ENCODE measurements around the gene OR6N1.

Gene OR6N1

DNA sequence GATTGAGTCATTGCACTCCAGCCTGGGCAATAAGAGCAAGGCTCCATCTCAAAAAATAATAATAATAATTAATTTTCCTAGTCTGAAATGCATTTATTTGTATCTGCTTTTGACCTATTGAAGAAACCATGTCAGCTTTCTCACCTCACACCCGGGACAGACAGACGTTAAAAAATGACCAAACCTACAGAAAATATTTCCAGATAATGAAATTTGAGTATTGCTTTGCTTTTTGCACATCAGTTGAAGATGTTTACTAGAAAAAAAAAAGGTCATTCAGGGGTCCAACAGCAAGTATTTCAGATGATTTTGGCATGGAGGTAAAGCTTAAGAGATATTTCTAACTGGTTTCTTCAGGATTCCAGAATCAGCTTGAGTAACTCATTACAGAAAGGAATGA lies 17.6 kb downstream of the OR6N1 start, which contains the start of gene OR6K6:
Gene OR6K6 (plus strand): TSS at position 301 of the 400 bp plus-strand sequence. CDS start 168 bp downstream, outside the sequence.
- no peak for DNase-seq (ENCODE audit: low read depth in 2 of 3, low spot score in 2 of 3)

DNA sequence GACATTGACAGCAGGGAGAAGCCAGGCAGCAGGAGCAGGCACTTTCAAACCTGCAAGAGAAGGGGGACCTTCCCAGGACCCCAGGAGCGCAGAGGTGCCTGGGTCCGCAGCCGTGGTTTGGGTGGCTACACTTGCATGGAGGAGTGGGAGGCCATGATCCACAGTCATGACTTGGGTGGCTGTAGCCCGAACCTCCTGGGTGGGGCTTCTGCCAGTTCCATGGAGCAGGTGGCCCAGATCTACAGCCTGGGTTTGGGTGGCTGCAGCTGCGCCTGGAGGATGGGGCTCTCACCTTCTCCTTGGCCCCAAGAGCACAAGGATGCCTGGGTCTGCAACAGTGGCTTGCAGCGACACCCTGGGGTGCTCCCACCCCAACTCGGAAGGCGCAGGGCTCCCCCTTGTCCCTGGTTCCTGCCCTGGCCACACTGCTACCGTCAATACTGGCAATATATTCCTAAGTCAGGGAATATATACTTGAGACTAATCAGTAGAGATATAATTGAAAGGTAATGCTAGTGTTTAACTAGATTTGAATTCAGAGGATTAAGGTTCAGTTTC lies 19.8 kb downstream of the OR6N1 start:
- DNase-seq (ENCODE audit: low read depth in 2 of 3, low spot score in 2 of 3), result no peak

DNA sequence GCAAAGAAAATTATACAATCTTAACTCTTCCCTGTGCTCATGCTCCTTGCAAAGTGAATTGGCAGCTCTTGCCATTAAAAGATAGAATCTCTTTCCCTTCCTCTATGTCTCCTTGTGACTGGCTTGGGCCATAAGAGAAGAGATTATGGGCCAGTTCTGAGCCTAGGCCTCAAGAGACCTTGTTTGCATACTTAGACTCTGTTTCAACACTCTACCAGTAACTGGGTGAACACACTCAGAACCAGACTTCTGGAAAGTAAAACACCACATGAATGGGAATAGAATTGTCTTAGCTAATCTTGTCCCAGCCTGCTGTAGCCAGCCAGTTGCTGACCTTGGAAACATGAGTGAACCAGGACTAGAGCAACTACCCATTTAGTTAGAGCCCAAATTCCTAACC lies 36.1 kb downstream of the OR6N1 start:
- no peak for DNase-seq (ENCODE audit: low read depth in 2 of 3, low spot score in 2 of 3)

GRCh38 chr1:158732524-158732923 lies 39.5 kb downstream of the OR6N1 start:
- no peak for DNase-seq (ENCODE audit: low read depth in 2 of 3, low spot score in 2 of 3)

GRCh38 chr1:158731707-158732106 lies 40.3 kb downstream of the OR6N1 start:
- no peak for DNase-seq (ENCODE audit: low read depth in 2 of 3, low spot score in 2 of 3)

DNA sequence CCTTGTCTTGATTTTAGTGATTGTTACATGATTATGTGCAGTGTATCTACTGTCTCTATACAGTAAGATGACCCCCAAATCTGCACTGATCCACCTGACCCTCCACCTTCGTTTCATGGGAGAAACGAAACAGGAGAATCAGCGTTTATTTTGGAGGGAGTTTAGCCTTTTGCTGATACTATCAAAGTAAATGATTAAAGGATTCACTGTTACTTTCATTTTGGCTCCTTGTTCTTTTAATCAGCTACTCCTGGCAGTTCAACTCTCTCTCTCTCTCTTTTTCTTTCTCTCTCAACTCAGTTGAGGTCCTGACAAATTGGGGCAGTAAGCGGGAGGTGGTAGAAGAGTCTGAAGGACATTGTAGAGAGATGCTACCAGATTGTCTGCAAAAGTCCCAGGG lies 41.5 kb downstream of the OR6N1 start:
- DNase-seq (ENCODE audit: low read depth in 2 of 3, low spot score in 2 of 3), result no peak

- no peak for DNase-seq (ENCODE audit: low read depth in 2 of 3, low spot score in 2 of 3)
Measured at GRCh38 chr1:158728510-158729225, 43.3 kb downstream of the OR6N1 start.

DNA sequence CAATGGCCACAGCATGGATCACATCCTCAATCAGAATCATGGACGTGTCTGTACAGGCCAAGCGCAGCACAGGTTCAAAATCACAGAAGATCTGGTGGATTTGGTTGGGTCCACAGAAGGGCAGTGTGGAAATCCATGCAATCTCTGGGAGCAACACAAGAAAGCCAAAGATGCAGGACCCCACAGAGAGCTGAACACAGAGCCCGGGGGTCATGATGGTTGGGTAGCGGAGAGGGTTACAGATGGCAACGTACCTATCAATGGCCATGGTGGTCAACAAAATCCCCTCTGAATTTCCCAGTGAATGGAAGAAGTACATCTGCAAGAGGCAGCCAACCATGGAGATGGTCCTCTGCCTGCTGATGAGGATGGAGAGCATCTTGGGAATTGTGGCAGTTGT lies 47.6 kb downstream of the OR6N1 start:
- DNase-seq (ENCODE audit: low read depth in 2 of 3, low spot score in 2 of 3), result no peak

GRCh38 chr1:158720620-158721019 lies 51.4 kb downstream of the OR6N1 start, which contains the start of gene OR6K3:
Gene OR6K3 (minus strand): TSS chr1:158720720. CDS start chr1:158718115, 2,605 bp downstream.
- no peak for DNase-seq (ENCODE audit: low read depth in 2 of 3, low spot score in 2 of 3)

DNA sequence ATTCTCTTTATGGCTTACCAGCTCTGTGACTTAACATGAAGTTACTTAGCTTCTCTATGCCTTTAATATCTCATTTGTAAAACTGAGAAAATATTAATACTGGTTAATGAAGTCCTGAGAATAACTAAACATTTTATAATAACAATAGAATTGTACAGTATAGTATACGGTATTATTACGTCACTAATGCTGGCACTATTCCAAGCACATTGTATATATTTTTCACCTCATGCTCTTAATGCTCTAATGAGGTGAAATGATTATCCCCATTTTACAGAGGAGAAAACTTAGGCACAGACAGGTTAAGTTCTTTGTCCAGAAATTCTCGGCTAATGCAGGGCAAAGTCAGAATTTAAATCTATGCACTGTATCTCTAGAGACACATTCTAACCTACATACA lies 52.3 kb downstream of the OR6N1 start:
- no peak for DNase-seq (ENCODE audit: low read depth in 2 of 3, low spot score in 2 of 3)

DNA sequence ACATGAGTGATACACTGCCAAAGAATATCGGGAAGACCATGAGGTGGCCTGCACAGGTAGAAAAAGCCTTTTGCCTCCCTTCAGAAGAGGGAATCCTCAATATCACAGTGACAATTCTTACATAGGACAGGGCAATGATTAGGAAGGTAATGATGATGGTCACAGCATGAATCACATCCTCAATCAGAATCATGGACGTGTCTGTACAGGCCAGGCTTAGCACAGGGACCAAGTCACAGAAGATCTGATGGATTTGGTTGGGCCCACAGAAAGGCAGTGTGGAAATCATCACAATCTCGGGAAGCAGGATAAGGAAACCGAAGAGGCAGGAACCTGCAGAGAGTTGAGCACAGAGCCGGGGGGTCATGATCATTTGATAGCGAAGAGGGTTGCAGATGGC lies 54.7 kb downstream of the OR6N1 start:
- no peak for DNase-seq (ENCODE audit: low read depth in 2 of 3, low spot score in 2 of 3)

GRCh38 chr1:158716335-158716734 lies 55.7 kb downstream of the OR6N1 start:
- DNase-seq (ENCODE audit: low read depth in 2 of 3, low spot score in 2 of 3), result no peak

GRCh38 chr1:158714754-158715153 lies 57.2 kb downstream of the OR6N1 start:
- DNase-seq (ENCODE audit: low read depth in 2 of 3, low spot score in 2 of 3), result no peak

Measured in activated CD8-positive, alpha-beta memory T cell treated with anti-CD3 and anti-CD28 coated beads for 48 hours (primary cell).